Measurements from ENCODE around the gene POU2F1.

POU2F1 gene

GRCh38 chr1:167392200-167392696 lies 171.6 kb downstream of the POU2F1 start:
- Histone ChIP-seq H3K4me3 (ENCODE audit: low read depth, low read length) (no peak overlapping the region), H3K9me3 (ENCODE audit: severe bottlenecking) (no peaks in the 10 kb centered on the region), H3K27ac (no peak overlapping the region), H3K36me3 (no peaks in the 10 kb centered on the region; the same call in 1 of the 2 replicates), H3K27me3 (ENCODE audit: insufficient read depth, low read depth, severe bottlenecking) (no peaks in the 10 kb centered on the region)
- TF ChIP-seq CTCF (IDR thresholded peaks at IDR 0.05; ENCODE audit: low read depth, low read length), result no peak
- DNase-seq, result no peak

GRCh38 chr1:167400359-167400953 lies 179.8 kb downstream of the POU2F1 start:
- no peak for TF ChIP-seq CTCF (IDR thresholded peaks at IDR 0.05; ENCODE audit: low read depth, low read length)
- Histone ChIP-seq H3K4me3 (ENCODE audit: low read depth, low read length) (no peak overlapping the region), H3K27ac (no peak overlapping the region), H3K9me3 (ENCODE audit: severe bottlenecking) (no peaks in the 10 kb centered on the region), H3K27me3 (ENCODE audit: insufficient read depth, low read depth, severe bottlenecking) (no peaks in the 10 kb centered on the region), H3K36me3 (no peaks in the 10 kb centered on the region)
- no peak for DNase-seq

GRCh38 chr1:167401260-167401873 lies 180.7 kb downstream of the POU2F1 start:
- no peak overlapping the region for H3K4me3 ChIP-seq (ENCODE audit: low read depth, low read length)
- no peaks in the 10 kb centered on the region for H3K9me3 ChIP-seq (ENCODE audit: severe bottlenecking)
- peaks cover 5% of the 10 kb centered on the region; the same call in 1 of the 2 replicates for H3K36me3 ChIP-seq
- no peaks in the 10 kb centered on the region for H3K27me3 ChIP-seq (ENCODE audit: insufficient read depth, low read depth, severe bottlenecking)
- TF ChIP-seq CTCF (IDR thresholded peaks at IDR 0.05; ENCODE audit: low read depth, low read length), result peak; percentile 50
- peak; percentile 21 for DNase-seq
- H3K27ac ChIP-seq, result no peak overlapping the region

GRCh38 chr1:167404161-167404888 lies 183.6 kb downstream of the POU2F1 start:
- TF ChIP-seq CTCF (IDR thresholded peaks at IDR 0.05; ENCODE audit: low read depth, low read length), result no peak
- DNase-seq, result no peak
- H3K27me3 ChIP-seq (ENCODE audit: insufficient read depth, low read depth, severe bottlenecking), result no peaks in the 10 kb centered on the region
- H3K27ac ChIP-seq, result no peak overlapping the region
- no peaks in the 10 kb centered on the region for H3K9me3 ChIP-seq (ENCODE audit: severe bottlenecking)
- H3K36me3 ChIP-seq, result peaks cover 5% of the 10 kb centered on the region; the same call in 1 of the 2 replicates
- no peak overlapping the region for H3K4me3 ChIP-seq (ENCODE audit: low read depth, low read length)

GRCh38 chr1:167404908-167405307 lies 184.2 kb downstream of the POU2F1 start:
- H3K9me3 ChIP-seq (ENCODE audit: severe bottlenecking), result no peaks in the 10 kb centered on the region
- DNase-seq, result no peak
- H3K27me3 ChIP-seq (ENCODE audit: insufficient read depth, low read depth, severe bottlenecking), result no peaks in the 10 kb centered on the region
- no peak overlapping the region for H3K27ac ChIP-seq
- peaks cover 5% of the 10 kb centered on the region; the same call in 1 of the 2 replicates for H3K36me3 ChIP-seq
- H3K4me3 ChIP-seq (ENCODE audit: low read depth, low read length), result no peak overlapping the region
- TF ChIP-seq CTCF (IDR thresholded peaks at IDR 0.05; ENCODE audit: low read depth, low read length), result no peak

All from WERI-Rb-1 (cell line).